ENCODE measurements around the gene SIAE. TPM values are rescaled to one million over a fixed set of nuclear protein-coding genes. Genes with fewer than 3 reads are reported as not detected.

SIAE gene
- total RNA-seq, 4 donors from 2014 or later = 4.1 to 6.4 (median 6.1) TPM

- no peak overlapping the region for H3K4me3 ChIP-seq (ENCODE audit: low read depth, poor library complexity, severe bottlenecking)
- 90 to 91% methylated on average over 2 of the region's 2 CpGs for WGBS, 2 donors
- no peak for DNase-seq (ENCODE audit: low spot score in 2 of 2)
- TF ChIP-seq CTCF (IDR thresholded peaks at IDR 0.05) = no peak
- no peak for TF ChIP-seq POLR2A (IDR thresholded peaks at IDR 0.05)
- intact Hi-C loops (cut with DNase I; ENCODE audit: low total_unique reads) = no loop called here
Observed at GRCh38 chr11:124693142-124693541, 19.6 kb upstream of the SIAE start.

- intact Hi-C loops (cut with DNase I; ENCODE audit: low total_unique reads) = no loop called here
- no peak for TF ChIP-seq CTCF (IDR thresholded peaks at IDR 0.05)
- no peak for TF ChIP-seq POLR2A (IDR thresholded peaks at IDR 0.05)
- no peak overlapping the region for H3K4me3 ChIP-seq (ENCODE audit: low read depth, poor library complexity, severe bottlenecking)
- DNase-seq (ENCODE audit: low spot score in 2 of 2) = no peak
- WGBS, 2 donors = 98% methylated on average over 1 of the region's 1 CpG
Observed at GRCh38 chr11:124682443-124682842, 8.9 kb upstream of the SIAE start.

DNA sequence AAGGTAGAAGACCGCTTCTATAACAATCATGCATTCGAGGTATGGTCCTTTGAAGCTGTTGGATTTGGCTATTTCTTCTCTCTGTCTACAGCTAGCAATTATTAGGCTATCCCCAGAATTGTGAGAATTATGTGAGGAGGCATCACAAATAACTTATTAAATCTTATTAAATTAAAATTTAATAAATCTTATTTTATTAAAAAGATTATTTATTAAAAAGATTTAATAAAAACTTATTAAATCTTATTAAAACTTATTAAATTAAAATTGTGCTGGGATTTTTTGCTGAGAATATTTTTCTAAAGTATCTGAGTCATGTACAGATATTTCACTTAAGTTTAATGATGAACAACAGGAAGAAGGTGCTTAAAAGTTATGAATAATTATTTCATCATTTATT is 7.9 kb upstream of the SIAE start:
- TF ChIP-seq CTCF (IDR thresholded peaks at IDR 0.05) (no peak), POLR2A (IDR thresholded peaks at IDR 0.05) (no peak)
- DNase-seq (ENCODE audit: low spot score in 2 of 2) = no peak
- 93 to 97% methylated on average over 2 of the region's 2 CpGs for WGBS, 2 donors
- intact Hi-C loops (cut with DNase I; ENCODE audit: low total_unique reads) = no loop called here
- no peak overlapping the region for H3K4me3 ChIP-seq (ENCODE audit: low read depth, poor library complexity, severe bottlenecking)

DNA sequence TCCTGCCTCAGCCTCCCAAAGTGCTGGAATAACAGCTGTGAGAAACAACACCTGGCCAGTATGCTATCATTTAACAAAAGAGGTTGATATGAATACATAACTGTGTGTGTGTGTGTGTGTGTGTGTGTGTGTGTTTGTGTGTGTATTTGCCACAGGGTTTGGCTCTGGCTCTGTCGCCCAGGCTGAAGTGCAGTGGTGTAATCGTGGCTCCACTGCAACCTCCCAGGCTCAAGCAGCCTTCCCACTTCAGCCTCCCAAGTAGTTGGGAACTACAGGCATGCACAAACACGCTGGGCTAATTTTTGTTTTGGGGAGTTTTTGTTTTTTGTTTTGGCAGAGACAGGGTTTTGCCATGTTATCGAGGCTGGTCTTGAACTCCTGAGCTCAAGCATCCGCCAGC is 4.9 kb upstream of the SIAE start:
- TF ChIP-seq POLR2A (IDR thresholded peaks at IDR 0.05) (no peak), CTCF (IDR thresholded peaks at IDR 0.05) (no peak)
- intact Hi-C loops (cut with DNase I; ENCODE audit: low total_unique reads) = no loop called here
- no peak overlapping the region for H3K4me3 ChIP-seq (ENCODE audit: low read depth, poor library complexity, severe bottlenecking)
- WGBS, 2 donors = 64 to 73% methylated on average over 5 of the region's 5 CpGs
- no peak for DNase-seq (ENCODE audit: low spot score in 2 of 2)

DNA sequence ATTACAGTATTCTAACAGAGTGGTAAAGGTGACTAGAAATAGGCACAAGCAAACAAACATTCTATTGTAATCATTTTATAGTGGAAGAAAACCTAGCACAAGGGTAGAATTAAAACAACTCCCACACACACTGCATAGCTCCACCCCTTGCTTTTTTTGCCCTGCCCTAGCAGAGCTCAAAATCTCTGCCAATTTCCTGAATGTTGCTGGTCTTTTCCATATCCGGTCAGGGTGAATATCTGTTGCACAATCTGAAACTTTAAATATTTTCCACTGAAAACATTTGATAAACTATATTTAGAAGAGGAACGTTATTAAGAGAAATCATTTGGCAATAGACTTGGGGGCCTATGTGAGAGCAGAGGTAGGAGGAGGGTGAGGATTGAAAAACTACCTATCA is 2.8 kb upstream of the SIAE start:
- no peak overlapping the region for H3K4me3 ChIP-seq (ENCODE audit: low read depth, poor library complexity, severe bottlenecking)
- intact Hi-C loops (cut with DNase I; ENCODE audit: low total_unique reads) = no loop called here
- 11 to 12% methylated on average over 2 of the region's 2 CpGs for WGBS, 2 donors
- TF ChIP-seq CTCF (IDR thresholded peaks at IDR 0.05) (no peak), POLR2A (IDR thresholded peaks at IDR 0.05) (no peak)
- DNase-seq (ENCODE audit: low spot score in 2 of 2) = no peak

GRCh38 chr11:124674571-124674970 is 1.0 kb upstream of the SIAE start:
- no peak overlapping the region for H3K4me3 ChIP-seq (ENCODE audit: low read depth, poor library complexity, severe bottlenecking)
- WGBS, 2 donors = 89 to 92% methylated on average over 5 of the region's 5 CpGs
- intact Hi-C loops (cut with DNase I; ENCODE audit: low total_unique reads) = loop anchor here (5.0 kb wide), 1 partner anchor 88 kb away; the partner anchor contains the start of gene ESAM
- DNase-seq (ENCODE audit: low spot score in 2 of 2) = no peak
- TF ChIP-seq CTCF (IDR thresholded peaks at IDR 0.05) = no peak
- no peak for TF ChIP-seq POLR2A (IDR thresholded peaks at IDR 0.05)
